ENCODE results near the gene CDON.
A peak's percentile ranks its signal among the peaks of the same experiment; 100 is the strongest.

The CDON gene

GRCh38 chr11:126088999-126089398 lies 26.3 kb upstream of the CDON start:
- H3K4me1 ChIP-seq (ENCODE audit: low read depth, poor library complexity, severe bottlenecking) = peaks cover 5% of the 10 kb centered on the region
- H3K9ac ChIP-seq = no peak overlapping the region
- no peaks in the 10 kb centered on the region for H3K36me3 ChIP-seq (ENCODE audit: insufficient read depth)
- H3K27ac ChIP-seq = no peak overlapping the region
- H4K20me1 ChIP-seq (ENCODE audit: insufficient read depth) = no peaks in the 10 kb centered on the region
- no peak overlapping the region for H3K4me3 ChIP-seq (IDR thresholded peaks at IDR 0.05; ENCODE audit: insufficient read depth, low read depth, low read length)
- H3K79me2 ChIP-seq (ENCODE audit: insufficient read depth, low read depth) = no peaks in the 10 kb centered on the region
- H2AFZ ChIP-seq (ENCODE audit: low read depth) = no peak overlapping the region
- no peak overlapping the region for H3K4me2 ChIP-seq
- TF ChIP-seq, protein P1, sequence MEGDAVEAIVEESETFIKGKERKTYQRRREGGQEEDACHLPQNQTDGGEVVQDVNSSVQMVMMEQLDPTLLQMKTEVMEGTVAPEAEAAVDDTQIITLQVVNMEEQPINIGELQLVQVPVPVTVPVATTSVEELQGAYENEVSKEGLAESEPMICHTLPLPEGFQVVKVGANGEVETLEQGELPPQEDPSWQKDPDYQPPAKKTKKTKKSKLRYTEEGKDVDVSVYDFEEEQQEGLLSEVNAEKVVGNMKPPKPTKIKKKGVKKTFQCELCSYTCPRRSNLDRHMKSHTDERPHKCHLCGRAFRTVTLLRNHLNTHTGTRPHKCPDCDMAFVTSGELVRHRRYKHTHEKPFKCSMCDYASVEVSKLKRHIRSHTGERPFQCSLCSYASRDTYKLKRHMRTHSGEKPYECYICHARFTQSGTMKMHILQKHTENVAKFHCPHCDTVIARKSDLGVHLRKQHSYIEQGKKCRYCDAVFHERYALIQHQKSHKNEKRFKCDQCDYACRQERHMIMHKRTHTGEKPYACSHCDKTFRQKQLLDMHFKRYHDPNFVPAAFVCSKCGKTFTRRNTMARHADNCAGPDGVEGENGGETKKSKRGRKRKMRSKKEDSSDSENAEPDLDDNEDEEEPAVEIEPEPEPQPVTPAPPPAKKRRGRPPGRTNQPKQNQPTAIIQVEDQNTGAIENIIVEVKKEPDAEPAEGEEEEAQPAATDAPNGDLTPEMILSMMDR (conservative IDR thresholded peaks at IDR 0.05; ENCODE audit: low read depth, low read length) = no peak
- no peaks in the 10 kb centered on the region for H3K27me3 ChIP-seq (ENCODE audit: insufficient read depth, low read depth)

DNA sequence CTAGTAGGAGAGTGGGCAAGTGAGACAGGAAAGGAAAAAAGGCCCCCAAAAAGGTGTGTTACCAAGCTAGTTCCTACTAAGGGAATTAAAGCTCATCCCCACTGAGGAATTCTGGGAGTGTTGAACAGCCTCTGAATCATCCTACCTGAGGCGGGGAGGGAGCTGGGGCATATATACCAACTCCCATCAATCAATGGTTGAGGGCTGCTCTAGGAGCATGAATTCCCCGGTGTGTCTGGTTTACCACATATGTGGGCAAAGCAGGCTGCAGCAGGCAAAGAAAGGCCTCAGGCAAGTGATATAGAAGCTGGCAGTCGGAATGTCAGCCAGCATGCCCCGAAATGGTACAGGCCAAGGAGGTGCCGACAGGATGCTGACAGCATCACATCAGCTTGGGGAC lies 23.6 kb upstream of the CDON start:
- Histone ChIP-seq H3K27ac (no peak overlapping the region), H3K79me2 (ENCODE audit: insufficient read depth, low read depth) (no peaks in the 10 kb centered on the region), H3K36me3 (ENCODE audit: insufficient read depth) (no peaks in the 10 kb centered on the region), H3K4me1 (ENCODE audit: low read depth, poor library complexity, severe bottlenecking) (peaks cover 9% of the 10 kb centered on the region), H3K4me3 (IDR thresholded peaks at IDR 0.05; ENCODE audit: insufficient read depth, low read depth, low read length) (no peak overlapping the region), H3K27me3 (ENCODE audit: insufficient read depth, low read depth) (no peaks in the 10 kb centered on the region), H3K4me2 (no peak overlapping the region), H3K9ac (no peak overlapping the region), H4K20me1 (ENCODE audit: insufficient read depth) (no peaks in the 10 kb centered on the region), H2AFZ (ENCODE audit: low read depth) (no peak overlapping the region)
- TF ChIP-seq, protein P1 (conservative IDR thresholded peaks at IDR 0.05; ENCODE audit: low read depth, low read length) = no peak

GRCh38 chr11:126084608-126084912 lies 21.9 kb upstream of the CDON start:
- H3K4me3 ChIP-seq (IDR thresholded peaks at IDR 0.05; ENCODE audit: insufficient read depth, low read depth, low read length) = no peak overlapping the region
- no peak overlapping the region for H3K27ac ChIP-seq
- no peak overlapping the region for H2AFZ ChIP-seq (ENCODE audit: low read depth)
- H3K9ac ChIP-seq = no peak overlapping the region
- no peaks in the 10 kb centered on the region for H4K20me1 ChIP-seq (ENCODE audit: insufficient read depth)
- TF ChIP-seq, protein P1 (conservative IDR thresholded peaks at IDR 0.05; ENCODE audit: low read depth, low read length) = no peak
- no peaks in the 10 kb centered on the region for H3K27me3 ChIP-seq (ENCODE audit: insufficient read depth, low read depth)
- H3K79me2 ChIP-seq (ENCODE audit: insufficient read depth, low read depth) = no peaks in the 10 kb centered on the region
- no peak overlapping the region for H3K4me2 ChIP-seq
- H3K4me1 ChIP-seq (ENCODE audit: low read depth, poor library complexity, severe bottlenecking) = peaks cover 9% of the 10 kb centered on the region
- no peaks in the 10 kb centered on the region for H3K36me3 ChIP-seq (ENCODE audit: insufficient read depth)

DNA sequence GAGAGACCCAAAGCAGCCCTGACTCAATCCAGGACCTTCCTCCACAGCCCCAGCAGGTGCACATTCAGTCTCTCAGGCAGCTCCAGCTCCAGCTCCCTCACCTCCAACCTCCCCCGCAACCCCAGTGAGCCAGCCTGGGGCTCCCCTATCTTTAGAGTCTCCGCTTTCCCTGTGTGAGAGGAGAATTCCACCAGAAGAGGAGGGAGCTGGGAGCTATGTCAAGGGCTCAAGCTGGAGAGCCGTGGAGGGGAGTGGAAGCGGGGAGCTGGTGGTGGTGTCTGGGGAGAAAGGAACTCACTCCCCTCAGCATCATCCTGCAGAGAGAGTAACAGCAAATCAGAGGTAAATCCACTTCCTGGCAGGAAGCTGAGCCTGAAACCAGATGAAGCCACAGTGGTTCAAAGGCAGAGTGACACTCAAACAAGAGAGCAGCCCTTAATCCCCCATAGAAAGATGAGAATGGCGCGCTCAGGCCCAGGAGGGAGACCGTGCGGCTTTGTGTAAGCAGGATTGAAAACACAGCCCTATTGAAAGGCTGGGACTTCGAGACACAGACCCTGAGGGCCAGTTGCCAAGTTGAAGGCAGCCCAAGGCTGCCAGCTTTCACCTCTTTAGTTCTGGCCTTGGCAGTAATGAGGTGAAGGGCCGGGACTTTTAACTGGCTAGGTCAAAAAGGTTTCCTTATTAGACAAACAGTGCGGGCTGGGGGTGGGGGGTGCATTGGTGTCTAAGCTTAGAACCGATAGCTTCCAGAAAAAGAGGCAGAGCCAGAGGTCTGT lies 21.4 kb upstream of the CDON start:
- H3K4me3 ChIP-seq (IDR thresholded peaks at IDR 0.05; ENCODE audit: insufficient read depth, low read depth, low read length) = no peak overlapping the region
- H3K27ac ChIP-seq = no peak overlapping the region
- no peaks in the 10 kb centered on the region for H4K20me1 ChIP-seq (ENCODE audit: insufficient read depth)
- H3K4me2 ChIP-seq = 0 out of 2 replicates have a peak overlapping the region, but pooled peaks have one; percentile 8
- no peak overlapping the region for H3K9ac ChIP-seq
- H3K27me3 ChIP-seq (ENCODE audit: insufficient read depth, low read depth) = no peaks in the 10 kb centered on the region
- no peaks in the 10 kb centered on the region for H3K79me2 ChIP-seq (ENCODE audit: insufficient read depth, low read depth)
- H3K36me3 ChIP-seq (ENCODE audit: insufficient read depth) = no peaks in the 10 kb centered on the region
- peaks cover 9% of the 10 kb centered on the region for H3K4me1 ChIP-seq (ENCODE audit: low read depth, poor library complexity, severe bottlenecking)
- H2AFZ ChIP-seq (ENCODE audit: low read depth) = 0 out of 2 replicates have a peak overlapping the region, but pooled peaks have one; percentile 19
- TF ChIP-seq, protein P1 (conservative IDR thresholded peaks at IDR 0.05; ENCODE audit: low read depth, low read length) = no peak
